ENCODE results near the gene MYO3B.

MYO3B gene

DNA sequence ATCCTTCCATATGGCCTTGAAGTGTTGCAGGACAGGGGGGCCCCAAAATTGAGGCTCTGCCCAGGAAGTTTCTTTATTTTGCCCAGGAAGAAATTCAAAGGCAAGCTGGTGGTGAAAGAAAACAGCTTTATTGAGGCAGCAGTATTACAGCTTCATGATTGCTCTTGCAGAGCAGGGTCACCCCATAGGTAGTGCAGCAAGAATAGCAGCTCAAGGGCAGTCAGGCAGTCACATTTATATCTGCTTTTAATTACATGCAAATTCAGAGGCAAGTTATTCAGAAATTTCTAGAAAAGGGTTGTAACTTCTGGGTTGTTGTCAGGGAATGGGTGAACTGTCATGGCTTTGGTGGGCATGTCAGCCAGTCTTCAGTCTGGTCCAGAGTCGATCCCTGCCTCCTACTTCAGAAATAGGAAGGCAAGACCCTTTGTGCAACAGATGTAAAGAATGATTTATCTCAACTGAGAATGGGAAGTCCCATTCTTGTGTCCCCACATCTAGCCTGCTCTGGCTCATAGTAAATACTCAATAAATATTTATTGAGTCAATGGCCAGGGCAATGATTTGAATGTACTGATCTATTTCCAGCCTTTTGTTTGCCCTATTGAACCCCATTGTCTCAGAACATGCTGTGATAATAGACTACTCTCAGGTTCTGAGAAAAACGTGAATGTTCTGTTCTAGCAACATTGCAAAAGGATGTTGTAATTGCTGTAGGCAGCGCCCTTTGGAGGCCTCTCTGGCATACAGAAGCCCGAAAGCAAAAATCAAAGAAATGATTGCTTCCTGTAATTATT is 129.8 kb downstream of the MYO3B start:
- DNase-seq: peak in 2 of 3 experiments; percentile 16 to 59

GRCh38 chr2:170310876-170311502 is 133.0 kb downstream of the MYO3B start:
- DNase-seq: peak in 1 of 3 experiments; percentile 54

GRCh38 chr2:170313347-170313991 is 135.5 kb downstream of the MYO3B start:
- peak; percentile 28 to 85 (median 78) for DNase-seq

DNA sequence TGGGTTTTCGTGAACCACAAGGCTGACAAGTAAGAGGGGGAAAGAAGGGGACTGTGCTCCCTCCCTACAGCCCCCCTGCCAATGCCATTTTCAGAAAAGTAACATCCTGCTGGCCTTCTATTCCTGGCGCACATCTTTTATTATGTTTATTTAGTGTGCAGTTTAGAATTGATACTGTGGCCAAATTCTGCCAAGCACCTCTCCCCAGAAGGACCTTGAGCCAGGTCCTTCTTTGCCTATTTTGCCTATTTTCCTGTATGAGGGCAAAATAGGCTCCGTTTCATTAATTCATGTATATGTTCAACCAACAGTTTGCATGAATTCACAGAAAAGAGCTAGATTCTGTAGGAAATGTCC is 136.0 kb downstream of the MYO3B start:
- no peak for DNase-seq

- DNase-seq: no peak
These were observed 136.9 kb downstream of the MYO3B start for GRCh38 chr2:170314744-170315447.

- no peak for DNase-seq
These were observed 143.0 kb downstream of the MYO3B start for GRCh38 chr2:170320948-170321347.

- DNase-seq: no peak
These were observed 143.6 kb downstream of the MYO3B start for GRCh38 chr2:170321526-170321925.

DNA sequence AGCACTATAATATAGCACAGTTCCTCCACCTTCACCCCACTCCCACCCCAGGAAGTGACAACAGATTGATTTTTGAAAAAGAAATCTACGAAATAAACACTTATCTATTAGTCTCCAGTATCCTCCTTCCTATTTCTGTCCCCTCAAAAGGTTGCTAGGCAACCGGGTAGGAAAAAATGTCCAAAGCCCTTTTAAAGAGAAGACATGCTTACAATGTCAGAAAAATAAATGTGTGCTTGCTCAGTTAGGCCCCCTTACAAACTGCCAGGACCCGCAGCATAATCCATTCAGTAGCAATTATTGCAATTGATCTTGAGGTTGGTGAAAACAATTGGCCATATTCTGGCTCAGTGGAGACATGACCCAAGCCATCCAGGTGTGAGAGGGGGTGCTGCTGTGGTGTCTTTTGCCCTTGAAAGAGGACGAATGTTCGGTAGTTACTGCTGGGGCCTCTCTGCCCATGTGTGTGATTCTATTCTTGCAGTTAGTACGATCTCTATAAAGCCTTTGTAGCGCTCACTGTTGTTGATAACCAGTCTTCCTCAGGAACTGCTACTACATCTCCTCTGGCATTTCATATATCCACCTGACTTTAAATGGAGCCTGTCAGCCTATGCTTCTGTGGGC is 144.3 kb downstream of the MYO3B start:
- peak in 1 of 3 experiments; percentile 0 for DNase-seq

- DNase-seq: no peak
These were observed 145.8 kb downstream of the MYO3B start for GRCh38 chr2:170323743-170324142.

GRCh38 chr2:170324640-170325046 is 146.7 kb downstream of the MYO3B start:
- peak; percentile 48 to 74 (median 51) for DNase-seq

DNA sequence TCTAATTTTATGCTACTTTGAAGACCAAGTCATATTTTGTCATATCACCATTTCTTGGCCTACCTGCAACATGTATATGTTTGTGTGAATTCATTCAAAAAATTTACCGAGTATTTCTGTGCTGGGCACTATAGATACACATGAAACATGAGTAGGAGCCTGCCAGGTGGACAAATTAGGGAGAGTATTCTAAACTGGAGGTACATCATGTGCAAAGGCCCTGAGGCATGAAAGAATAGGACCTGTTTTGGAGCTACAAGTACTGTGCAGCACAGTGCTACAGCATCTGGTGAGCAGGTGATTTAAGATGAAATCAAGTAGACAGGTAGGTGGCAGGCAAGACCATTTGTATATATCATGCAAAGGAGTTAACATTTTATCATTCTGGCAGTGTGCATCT is 152.9 kb downstream of the MYO3B start:
- DNase-seq: no peak

- peak in 2 of 3 experiments; percentile 53 to 66 for DNase-seq
These were observed 154.9 kb downstream of the MYO3B start for GRCh38 chr2:170332676-170333402.

DNA sequence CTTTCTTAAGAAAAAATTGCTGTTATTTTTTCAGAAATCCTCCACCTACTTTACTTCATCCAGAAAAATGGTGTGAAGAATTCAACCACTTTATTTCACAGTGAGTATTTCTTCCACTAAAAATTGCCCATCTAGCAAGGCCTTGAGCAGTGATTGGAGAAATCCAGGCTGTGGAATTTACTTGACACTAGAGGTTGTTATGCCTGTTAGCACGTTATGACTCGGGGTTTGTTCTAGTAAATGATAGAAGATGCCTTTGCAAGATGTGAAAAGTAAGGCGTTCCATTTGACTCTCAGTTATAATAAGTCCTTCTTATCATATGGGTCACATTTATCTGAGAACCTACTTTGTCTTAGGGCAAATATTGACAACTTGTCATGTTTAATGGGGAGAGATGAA is 157.4 kb downstream of the MYO3B start:
- no peak for DNase-seq

DNA sequence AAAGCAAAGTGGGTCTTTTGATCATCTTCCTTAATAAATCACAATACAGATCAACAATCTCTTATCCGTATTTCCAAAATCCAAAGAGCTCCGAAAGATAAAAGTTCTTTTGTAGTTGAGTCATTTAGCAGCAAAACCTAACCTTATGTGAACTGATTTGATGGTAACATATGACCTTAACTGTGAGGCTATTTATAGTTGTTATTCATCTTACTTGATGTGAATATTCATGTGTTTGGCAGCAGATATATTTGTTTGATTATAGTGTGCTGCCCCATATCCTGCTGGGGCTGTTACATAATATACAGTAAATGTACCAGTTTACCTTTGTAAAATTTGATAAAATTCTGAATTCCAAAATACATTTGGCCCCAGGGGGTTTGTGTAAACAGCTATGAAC is 158.5 kb downstream of the MYO3B start:
- no peak for DNase-seq

DNA sequence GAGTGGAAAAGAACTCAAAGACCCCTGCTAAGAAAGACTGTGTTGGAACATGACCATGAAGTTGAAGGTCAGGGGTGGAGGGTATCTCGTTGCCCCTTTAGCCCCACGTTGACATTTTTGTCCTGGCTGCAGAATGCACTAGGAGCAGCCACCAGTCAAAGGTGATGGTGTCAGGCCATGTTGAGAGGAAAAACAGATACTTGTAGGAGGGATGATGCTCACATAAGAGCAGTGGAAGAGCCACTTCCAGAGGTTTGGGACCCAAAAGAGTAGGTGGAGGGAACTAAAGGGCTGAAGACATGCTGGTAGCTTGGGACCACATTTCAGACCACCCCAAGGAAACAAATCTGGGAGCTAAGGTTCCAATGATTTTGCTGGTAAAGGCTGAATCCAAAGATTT is 159.0 kb downstream of the MYO3B start:
- no peak for DNase-seq

GRCh38 chr2:170339322-170339721 is 161.4 kb downstream of the MYO3B start:
- peak in 2 of 3 experiments; percentile 8 to 38 for DNase-seq

GRCh38 chr2:170339750-170340692 is 162.1 kb downstream of the MYO3B start:
- DNase-seq: peak in 1 of 3 experiments; percentile 38

- DNase-seq: no peak
These were observed 162.7 kb downstream of the MYO3B start for GRCh38 chr2:170340693-170341068.

DNA sequence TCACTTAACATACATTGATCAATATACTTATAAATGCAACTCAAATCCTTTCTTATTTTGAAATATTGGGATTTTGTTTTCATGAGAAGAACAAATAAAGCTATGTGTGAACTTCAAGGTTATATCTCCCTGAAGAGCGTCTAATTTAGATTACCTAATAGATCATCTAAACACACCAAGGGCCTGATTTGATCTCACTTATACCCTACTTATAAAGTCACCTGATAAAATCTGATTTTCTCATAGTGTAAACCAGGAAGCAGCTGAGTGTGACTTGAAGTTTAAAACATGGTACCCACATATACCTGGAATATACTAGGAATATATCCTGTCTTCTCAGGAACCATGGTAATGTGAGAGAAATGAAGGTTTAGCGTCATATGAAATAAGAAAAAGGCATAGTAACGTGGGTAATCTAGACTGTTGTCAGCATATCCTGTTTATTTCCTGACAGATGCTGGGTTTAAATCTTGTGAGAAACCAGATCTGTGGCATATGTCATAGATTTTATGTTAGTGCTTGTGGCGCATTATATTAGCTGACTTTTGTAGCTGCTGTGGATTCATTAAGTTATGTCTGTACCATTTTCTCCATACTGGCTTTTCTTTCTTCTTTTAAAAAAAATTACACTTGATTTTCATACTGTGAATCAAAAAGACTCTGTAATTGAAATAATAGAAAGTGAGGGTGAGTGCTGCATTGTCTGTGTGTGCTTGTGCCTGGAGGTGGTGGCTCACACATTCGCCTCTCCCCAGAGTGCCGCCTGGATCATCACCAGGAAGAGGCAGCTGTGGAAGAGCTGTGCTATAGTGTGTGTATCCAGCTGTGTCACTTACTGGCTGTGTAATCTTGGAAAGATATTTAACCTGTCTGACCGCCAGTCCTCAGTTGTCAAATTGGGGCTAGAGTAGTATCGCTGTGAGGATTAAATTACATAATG is 164.0 kb downstream of the MYO3B start:
- DNase-seq: peak in 2 of 3 experiments; percentile 1 to 19

Data from NCI-H1417 (cell line).